GM12878 (cell line): ENCODE measurements around the gene INSRR. TPM values are rescaled to one million over a fixed set of nuclear protein-coding genes. Genes with fewer than 3 reads are reported as not detected.

ENCODE experiments used
- ATAC-seq: fragments of 200-7000 bp; cut with Tn5 transposase; 3 replicates; pipeline ENCODE4 v1.9.1; 2020; ENCODE audit warnings: mild to moderate bottlenecking, moderate library complexity
- BruUV-seq: library from RNA; stranded (reverse); fragments of 400-500 nt; replicated peaks from 2 replicates; lab custom pipeline; 2021; lab: Mats Ljungman, UMichigan
- CTCF ChIA-PET: fragments of 300-600 bp; sonication (Branson Sonifier 250); formaldehyde crosslinking; extraction: SDS; loops from one replicate; lab custom pipeline; 2021; ENCODE audit warnings: inconsistent platforms; lab: Yijun Ruan, JAX
- POLR2A ChIA-PET: fragments of 350-600 bp; formaldehyde crosslinking; extraction: SDS; loops from one replicate; lab custom pipeline; 2021; ENCODE audit warnings: inconsistent platforms; lab: Charles Lee
- RAD21 ChIA-PET: fragments of 300-600 bp; sonication (Branson Sonifier 250); formaldehyde crosslinking; loops from one replicate; lab custom pipeline; 2023; ENCODE audit warnings: antibody characterized with exemption; ENCODE audit not compliant: unreplicated experiment; lab: Charles Lee
- SMC1A ChIA-PET: fragments of 300-600 bp; sonication (Branson Sonifier 250); formaldehyde crosslinking; loops from one replicate; lab custom pipeline; 2023; ENCODE audit not compliant: unreplicated experiment, uncharacterized antibody; lab: Charles Lee
- DNase-seq: peaks from one replicate; pipeline ENCODE4 v3.0.0-alpha.2; 2011; ENCODE audit warnings: low read depth, low spot score
- FAIRE-seq: peaks from 3 replicates; lab custom pipeline; 2011; peaks lifted over from hg19 to GRCh38; lab: Jason Lieb, UNC
- H2AFZ ChIP-seq: 2 replicates; pipeline ENCODE4 v1.6.0; 2011; ENCODE audit warnings: low read depth, low read length, control low read depth; ENCODE audit not compliant: control insufficient read depth
- H3K27ac ChIP-seq: 2 replicates; pipeline ENCODE4 v1.5.1; 2011; ENCODE audit warnings: control low read depth; ENCODE audit not compliant: control insufficient read depth, insufficient read depth
- H3K27me3 ChIP-seq, 2 experiments: replicated peaks in 1 of 2; 2 replicates each; pipeline versions ENCODE4 v1.6.0 to v1.6.1; 2011; ENCODE audit warnings: low read length in 1 of 2; ENCODE audit not compliant: control insufficient read depth in 2 of 2, insufficient read depth in 2 of 2
- H3K36me3 ChIP-seq, 2 experiments: 2 replicates each; pipeline ENCODE4 v1.5.1; 2011; ENCODE audit warnings: low read length in 1 of 2; ENCODE audit not compliant: control insufficient read depth in 2 of 2, insufficient read depth in 2 of 2
- H3K4me1 ChIP-seq: 2 replicates; pipeline ENCODE4 v1.6.1; 2011; ENCODE audit warnings: mild to moderate bottlenecking, low read length, moderate library complexity, mixed read lengths; ENCODE audit not compliant: control insufficient read depth, insufficient read depth
- H3K4me2 ChIP-seq: 2 replicates; pipeline ENCODE4 v1.6.0; 2011; ENCODE audit warnings: control low read depth; ENCODE audit not compliant: control insufficient read depth, insufficient read depth
- H3K4me3 ChIP-seq: fragments of 200-600 bp; sonication (generic); 2 replicates; pipeline ENCODE4 v1.5.1; 2016
- H3K79me2 ChIP-seq: 2 replicates; pipeline ENCODE4 v1.6.0; 2011; ENCODE audit warnings: low read length; ENCODE audit not compliant: control insufficient read depth, insufficient read depth
- H3K9ac ChIP-seq: 2 replicates; pipeline ENCODE4 v1.8.0; 2011; ENCODE audit warnings: low read length, control low read depth, mixed read lengths; ENCODE audit not compliant: control insufficient read depth, insufficient read depth
- H3K9me3 ChIP-seq: replicated peaks from 3 replicates; pipeline ENCODE4 v1.5.1; 2011; ENCODE audit warnings: mild to moderate bottlenecking, low read length; ENCODE audit not compliant: control insufficient read depth, insufficient read depth
- H4K20me1 ChIP-seq: 2 replicates; pipeline ENCODE4 v1.6.0; 2011; ENCODE audit not compliant: control insufficient read depth, insufficient read depth
- ATF3 ChIP-seq: IDR thresholded peaks from 2 replicates; pipeline ENCODE4 v1.6.1; 2011; ENCODE audit warnings: low read depth, mild to moderate bottlenecking, low read length, moderate library complexity, borderline replicate concordance; ENCODE audit errors: extremely low read depth
- ATF7 ChIP-seq: fragments of 450-650 bp; IDR thresholded peaks from 2 replicates; pipeline ENCODE4 v1.6.1; 2016; ENCODE audit warnings: low read depth, mild to moderate bottlenecking
- CREB1 ChIP-seq: IDR thresholded peaks from 2 replicates; pipeline ENCODE4 v1.6.1; 2012; ENCODE audit warnings: low read depth, mild to moderate bottlenecking, inconsistent platforms
- ESRRA ChIP-seq: IDR thresholded peaks from 2 replicates; pipeline ENCODE4 v1.6.1; 2012; ENCODE audit warnings: mild to moderate bottlenecking, low read length, improper control_type of control experiment
- FOXK2 ChIP-seq: fragments of 450-650 bp; IDR thresholded peaks from 2 replicates; pipeline ENCODE4 v1.6.1; 2017; ENCODE audit warnings: mild to moderate bottlenecking, moderate library complexity
- FOXM1 ChIP-seq: IDR thresholded peaks from 2 replicates; pipeline ENCODE4 v1.6.1; 2012; ENCODE audit warnings: low read depth, mild to moderate bottlenecking, inconsistent platforms, low read length, moderate library complexity
- HDGF ChIP-seq: fragments of 450-650 bp; IDR thresholded peaks from 2 replicates; pipeline ENCODE4 v1.6.1; 2016; ENCODE audit warnings: antibody characterized with exemption
- IRF4 ChIP-seq: IDR thresholded peaks from 2 replicates; pipeline ENCODE4 v1.6.1; 2011; ENCODE audit warnings: low read depth, low read length
- KDM1A ChIP-seq: fragments of 200-600 bp; sonication (generic); IDR thresholded peaks from 2 replicates; pipeline ENCODE4 v1.6.1; 2016; ENCODE audit warnings: borderline replicate concordance
- NFXL1 ChIP-seq: fragments of 450-650 bp; IDR thresholded peaks from 2 replicates; pipeline ENCODE4 v1.6.1; 2017; ENCODE audit warnings: antibody characterized with exemption, mild to moderate bottlenecking, borderline replicate concordance
- NR2C2 ChIP-seq: IDR thresholded peaks from 2 replicates; pipeline ENCODE4 v1.6.1; 2011; ENCODE audit warnings: borderline replicate concordance, low read depth; ENCODE audit not compliant: control insufficient read depth, insufficient read length
- NRF1 ChIP-seq: conservative IDR thresholded peaks from 2 replicates; pipeline ENCODE4 v1.6.1; 2011; ENCODE audit warnings: mild to moderate bottlenecking, low read depth, low read length, improper control_type of control experiment
- ZBED1 ChIP-seq: IDR thresholded peaks from 2 replicates; pipeline ENCODE4 v1.6.1; 2016; ENCODE audit warnings: borderline replicate concordance
- ZNF207 ChIP-seq: fragments of 450-650 bp; IDR thresholded peaks from 2 replicates; pipeline ENCODE4 v1.6.1; 2014; ENCODE audit warnings: antibody characterized with exemption, mild to moderate bottlenecking, borderline replicate concordance
- ZNF24 ChIP-seq: fragments of 450-650 bp; IDR thresholded peaks from 2 replicates; pipeline ENCODE4 v1.6.1; 2017; ENCODE audit warnings: antibody characterized with exemption, mild to moderate bottlenecking
- WGBS: methylation state at CpG from one replicate; pipeline ENCODE4 v1.1.6; 2016; ENCODE audit warnings: low lambda C conversion rate; ENCODE audit not compliant: insufficient replicate concordance, insufficient coverage; ENCODE audit errors: missing lambda C conversion rate; 5-methylcytosine and 5-hydroxymethylcytosine counted together
- in situ Hi-C: fragments of 300-500 bp; cut with MboI; formaldehyde crosslinking; loops from 9 replicates; pipeline ENCODE4 v1.14.3; 2018; ENCODE audit warnings: mixed read lengths
- intact Hi-C: fragments of 100-400 bp; cut with micrococcal nuclease; formaldehyde crosslinking; loops from one replicate; pipeline ENCODE4 v1.14.2; 2022; ENCODE audit not compliant: unreplicated experiment
- polyA plus RNA-seq, 11 experiments: library from polyadenylated mRNA; depleted of rRNA in 4 of 11; unstranded in 6 of 11; stranded (reverse) in 5 of 11; fragments of >200 nt; fragmentation: Nextera tagmentation in 4 of 11; fragmentation: Illumina TruSeq in 1 of 11; extraction: Ambion mirVana in 4 of 11; extraction: Trizol in 1 of 11; gene quantifications; 1 replicate in 1 of 11; 2 replicates in 10 of 11; pipeline versions ENCODE4 v1.2.1 to v1.2.3, GENCODE V29; 2011 to 2016; ENCODE audit warnings: inconsistent platforms in 2 of 11, missing spikeins in 2 of 11, low read depth in 1 of 11
- total RNA-seq, 4 experiments: library from RNA; depleted of rRNA in 3 of 4; stranded (reverse); fragments of >200 nt in 3 of 4; fragmentation: Illumina TruSeq in 1 of 4; extraction: Trizol in 1 of 4; gene quantifications; 2 replicates each; pipeline versions ENCODE4 v1.2.1 to v1.2.3, GENCODE V29; 2013 to 2021
- TF ChIP-seq, protein P1 (sequence below): fragments of 450-650 bp; formaldehyde crosslinking; IDR thresholded peaks from 2 replicates; pipeline ENCODE4 v1.4.0; 2022; ENCODE audit warnings: mild to moderate bottlenecking, moderate library complexity

Gene INSRR
- total and polyA plus RNA-seq, 10 of the 15 experiments (the other 5 are each of a cell fraction or from before 2014, with no cell fraction given): 0.01 TPM; not detected in 9

GRCh38 chr1:156896490-156897033 is 37.6 kb upstream of the INSRR start:
- FAIRE-seq: no peak
- Histone ChIP-seq H2AFZ (no peak overlapping the region), H3K79me2 (no peaks in the 10 kb centered on the region), H3K36me3 (no peaks in the 10 kb centered on the region), H3K4me3 (no peak overlapping the region), H3K27me3 (peaks cover 5 to 15% of the 10 kb centered on the region in 2 experiments), H3K27ac (no peak overlapping the region), H3K9me3 (no peaks in the 10 kb centered on the region), H3K9ac (no peak overlapping the region), H3K4me2 (no peak overlapping the region), H3K4me1 (no peaks in the 10 kb centered on the region), H4K20me1 (no peaks in the 10 kb centered on the region)
- ATAC-seq: no peak
- SMC1A ChIA-PET: interaction anchor here (1.1 kb wide), 1 partner anchor 128 kb away, joined by 3 read pairs; no protein-coding TSS in a partner anchor
- TF ChIP-seq NRF1 (no peak), KDM1A (no peak), NR2C2 (no peak), ZNF207 (no peak)
- 45% methylated on average over 16 of the region's 16 CpGs for WGBS
- CTCF ChIA-PET: no interaction called here
- no peak for DNase-seq
- in situ Hi-C loops (no loop called here), intact Hi-C loops (no loop called here)
- POLR2A ChIA-PET: no interaction called here
- RAD21 ChIA-PET: no interaction called here
- no TSS peak for BruUV-seq

GRCh38 chr1:156895927-156896326 is 37.0 kb upstream of the INSRR start:
- no peak for DNase-seq
- no peak overlapping the region for H3K4me2 ChIP-seq
- BruUV-seq: no TSS peak
- no peak for TF ChIP-seq IRF4
- TF ChIP-seq FOXK2: no peak
- TF ChIP-seq ATF3: no peak
- no peak for TF ChIP-seq NFXL1
- no peak for TF ChIP-seq ZBED1
- TF ChIP-seq, protein P1, sequence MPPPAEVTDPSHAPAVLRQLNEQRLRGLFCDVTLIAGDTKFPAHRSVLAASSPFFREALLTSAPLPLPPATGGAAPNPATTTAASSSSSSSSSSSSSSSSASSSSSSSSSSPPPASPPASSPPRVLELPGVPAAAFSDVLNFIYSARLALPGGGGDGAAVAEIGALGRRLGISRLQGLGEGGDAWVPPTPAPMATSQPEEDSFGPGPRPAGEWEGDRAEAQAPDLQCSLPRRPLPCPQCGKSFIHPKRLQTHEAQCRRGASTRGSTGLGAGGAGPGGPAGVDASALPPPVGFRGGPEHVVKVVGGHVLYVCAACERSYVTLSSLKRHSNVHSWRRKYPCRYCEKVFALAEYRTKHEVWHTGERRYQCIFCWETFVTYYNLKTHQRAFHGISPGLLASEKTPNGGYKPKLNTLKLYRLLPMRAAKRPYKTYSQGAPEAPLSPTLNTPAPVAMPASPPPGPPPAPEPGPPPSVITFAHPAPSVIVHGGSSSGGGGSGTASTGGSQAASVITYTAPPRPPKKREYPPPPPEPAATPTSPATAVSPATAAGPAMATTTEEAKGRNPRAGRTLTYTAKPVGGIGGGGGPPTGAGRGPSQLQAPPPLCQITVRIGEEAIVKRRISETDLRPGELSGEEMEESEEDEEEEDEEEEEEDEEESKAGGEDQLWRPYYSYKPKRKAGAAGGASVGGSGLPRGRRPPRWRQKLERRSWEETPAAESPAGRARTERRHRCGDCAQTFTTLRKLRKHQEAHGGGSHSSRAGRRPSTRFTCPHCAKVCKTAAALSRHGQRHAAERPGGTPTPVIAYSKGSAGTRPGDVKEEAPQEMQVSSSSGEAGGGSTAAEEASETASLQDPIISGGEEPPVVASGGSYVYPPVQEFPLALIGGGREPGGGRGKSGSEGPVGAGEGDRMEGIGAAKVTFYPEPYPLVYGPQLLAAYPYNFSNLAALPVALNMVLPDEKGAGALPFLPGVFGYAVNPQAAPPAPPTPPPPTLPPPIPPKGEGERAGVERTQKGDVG (CRISPR knock-in tag): no peak
- TF ChIP-seq CREB1: no peak
- no peak for TF ChIP-seq ZNF24
- TF ChIP-seq HDGF: no peak
- TF ChIP-seq FOXM1: no peak
- no peak for TF ChIP-seq ATF7
- no peak for TF ChIP-seq ESRRA
- no peaks in the 10 kb centered on the region for H4K20me1 ChIP-seq
- ChIA-PET CTCF (no interaction called here), RAD21 (no interaction called here), POLR2A (no interaction called here), SMC1A (no interaction called here)
- H3K79me2 ChIP-seq: no peaks in the 10 kb centered on the region
- WGBS: 64% methylated on average over 6 of the region's 6 CpGs
- no peak for FAIRE-seq
- intact Hi-C loops (no loop called here), in situ Hi-C loops (no loop called here)
- H3K4me1 ChIP-seq: no peaks in the 10 kb centered on the region
- no peak for ATAC-seq
- no peak overlapping the region for H3K27ac ChIP-seq
- H3K27me3 ChIP-seq: peaks cover 5 to 15% of the 10 kb centered on the region in 2 experiments
- H3K4me3 ChIP-seq: no peak overlapping the region
- no peak overlapping the region for H2AFZ ChIP-seq
- H3K9me3 ChIP-seq: no peaks in the 10 kb centered on the region
- no peaks in the 10 kb centered on the region for H3K36me3 ChIP-seq
- no peak overlapping the region for H3K9ac ChIP-seq
